Epithelial cell of esophagus (primary cell): ENCODE data around the gene ASPHD1.

Experiments
- DNase-seq: peaks from one replicate; pipeline ENCODE4 v3.0.0; 2010; ENCODE audit warnings: low read depth
- H3K4me3 ChIP-seq: 2 replicates; pipeline ENCODE4 v1.5.1; 2011; ENCODE audit warnings: mild to moderate bottlenecking, low read length, control low read depth
- TF ChIP-seq, protein P1 (sequence below): IDR thresholded peaks from 2 replicates; pipeline ENCODE4 v1.5.1; 2011; ENCODE audit warnings: low read depth, mild to moderate bottlenecking, low read length, control low read depth, inconsistent platforms; ENCODE audit not compliant: insufficient read depth; ENCODE audit errors: missing control alignments

Gene ASPHD1, protein sequence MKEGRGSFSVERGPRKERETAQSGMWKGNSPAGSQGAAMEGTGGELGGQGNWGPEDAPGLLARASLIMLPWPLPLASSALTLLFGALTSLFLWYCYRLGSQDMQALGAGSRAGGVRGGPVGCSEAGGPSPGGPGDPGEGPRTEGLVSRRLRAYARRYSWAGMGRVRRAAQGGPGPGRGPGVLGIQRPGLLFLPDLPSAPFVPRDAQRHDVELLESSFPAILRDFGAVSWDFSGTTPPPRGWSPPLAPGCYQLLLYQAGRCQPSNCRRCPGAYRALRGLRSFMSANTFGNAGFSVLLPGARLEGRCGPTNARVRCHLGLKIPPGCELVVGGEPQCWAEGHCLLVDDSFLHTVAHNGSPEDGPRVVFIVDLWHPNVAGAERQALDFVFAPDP

DNA sequence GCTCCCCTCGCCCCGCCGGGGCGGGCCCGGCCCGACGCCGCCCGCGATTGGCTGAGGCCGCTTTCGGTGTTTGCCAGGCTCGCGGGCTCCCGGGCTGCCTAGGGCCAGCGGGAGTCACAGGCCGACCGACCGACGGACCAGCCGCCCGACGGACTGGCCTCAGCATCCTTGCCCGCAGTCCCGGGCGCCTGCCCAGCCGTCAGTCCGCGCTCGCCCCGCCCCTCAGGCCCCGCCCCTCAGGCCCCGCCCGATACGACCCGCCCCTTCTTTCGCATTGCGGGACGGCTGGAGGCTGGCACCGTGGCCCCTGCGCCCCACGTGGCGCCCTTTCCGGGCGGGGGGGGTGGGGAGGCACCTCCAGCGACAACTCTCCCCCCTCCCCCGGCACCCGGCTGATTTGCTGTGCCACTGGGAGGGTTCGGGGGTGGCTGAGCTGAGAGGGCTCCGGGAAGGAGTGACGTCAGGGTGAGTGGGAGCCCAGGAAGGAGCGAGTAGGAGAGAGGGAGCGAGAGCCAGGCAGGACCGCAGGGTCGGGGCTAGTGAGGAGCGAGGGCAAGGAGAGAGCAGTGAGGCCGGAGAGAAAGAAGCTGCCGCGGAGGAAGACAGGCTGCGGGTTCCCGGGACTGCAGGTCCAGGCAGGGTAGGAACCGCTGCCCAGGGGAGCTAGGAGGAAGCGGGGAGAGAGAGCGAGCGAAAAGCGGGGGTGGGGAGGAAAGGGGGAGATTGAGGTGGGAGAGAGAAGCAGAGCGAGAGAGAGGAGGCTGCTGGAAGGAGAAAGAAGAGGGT, at the start of gene ASPHD1:
Gene ASPHD1, plus strand, starts transcription at position 387 of the 786 bp plus-strand sequence. CDS start 484 bp downstream, outside the sequence.
- TF ChIP-seq, protein P1, sequence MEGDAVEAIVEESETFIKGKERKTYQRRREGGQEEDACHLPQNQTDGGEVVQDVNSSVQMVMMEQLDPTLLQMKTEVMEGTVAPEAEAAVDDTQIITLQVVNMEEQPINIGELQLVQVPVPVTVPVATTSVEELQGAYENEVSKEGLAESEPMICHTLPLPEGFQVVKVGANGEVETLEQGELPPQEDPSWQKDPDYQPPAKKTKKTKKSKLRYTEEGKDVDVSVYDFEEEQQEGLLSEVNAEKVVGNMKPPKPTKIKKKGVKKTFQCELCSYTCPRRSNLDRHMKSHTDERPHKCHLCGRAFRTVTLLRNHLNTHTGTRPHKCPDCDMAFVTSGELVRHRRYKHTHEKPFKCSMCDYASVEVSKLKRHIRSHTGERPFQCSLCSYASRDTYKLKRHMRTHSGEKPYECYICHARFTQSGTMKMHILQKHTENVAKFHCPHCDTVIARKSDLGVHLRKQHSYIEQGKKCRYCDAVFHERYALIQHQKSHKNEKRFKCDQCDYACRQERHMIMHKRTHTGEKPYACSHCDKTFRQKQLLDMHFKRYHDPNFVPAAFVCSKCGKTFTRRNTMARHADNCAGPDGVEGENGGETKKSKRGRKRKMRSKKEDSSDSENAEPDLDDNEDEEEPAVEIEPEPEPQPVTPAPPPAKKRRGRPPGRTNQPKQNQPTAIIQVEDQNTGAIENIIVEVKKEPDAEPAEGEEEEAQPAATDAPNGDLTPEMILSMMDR, result no peak
- peak within 1 kb of the TSS; percentile 68 for H3K4me3 ChIP-seq
- peak; percentile 83 for DNase-seq

DNA sequence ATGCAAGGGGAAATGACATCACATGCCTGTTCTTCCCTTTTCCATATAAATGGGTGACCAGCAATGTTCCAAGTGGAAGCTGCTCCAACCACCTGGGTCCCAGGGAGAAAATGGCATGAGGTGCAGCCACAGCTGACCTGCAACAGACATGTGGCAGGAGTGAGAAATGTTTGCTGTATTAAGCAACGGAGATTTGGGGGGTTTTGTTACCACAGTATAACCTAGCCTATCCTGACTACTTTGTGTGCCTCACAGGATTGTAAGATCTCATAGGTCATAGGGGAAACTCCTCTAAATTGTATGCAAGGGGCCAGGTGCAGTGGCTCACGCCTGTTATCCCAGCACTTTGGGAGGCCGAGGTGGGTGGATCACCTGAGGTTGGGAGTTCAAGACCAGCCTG, 49.3 kb upstream of the ASPHD1 start:
- DNase-seq, result no peak
- TF ChIP-seq, protein P1, result no peak
- H3K4me3 ChIP-seq, result no peak overlapping the region

DNA sequence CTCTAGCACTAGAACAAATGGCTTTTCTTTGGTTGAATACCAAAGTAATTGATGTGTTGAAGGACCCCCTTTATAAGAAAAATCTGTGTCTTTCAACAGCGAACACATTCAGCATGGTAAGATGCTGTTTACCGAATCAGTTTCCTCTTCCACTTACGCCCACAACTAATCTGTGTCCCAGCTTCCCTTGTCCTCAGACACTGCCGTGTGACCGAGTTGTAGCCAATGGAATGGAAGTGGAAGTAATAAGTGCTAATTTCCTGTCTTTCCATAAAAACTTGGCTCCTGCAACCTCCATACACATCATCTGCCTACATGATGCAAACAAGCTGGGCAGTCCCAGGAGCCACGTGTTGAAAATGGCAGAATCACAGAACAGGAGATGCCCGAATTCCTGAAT, 47.6 kb upstream of the ASPHD1 start:
- no peak for DNase-seq

GRCh38 chr16:29854520-29855100, 45.7 kb upstream of the ASPHD1 start:
- TF ChIP-seq, protein P1, result no peak

More for the DNA sequence above, 47.6 kb upstream of the ASPHD1 start:
- no peak overlapping the region for H3K4me3 ChIP-seq
- TF ChIP-seq, protein P1, result no peak

GRCh38 chr16:29857133-29857760, 43.0 kb upstream of the ASPHD1 start:
- no peak for DNase-seq
- H3K4me3 ChIP-seq, result no peak overlapping the region
- TF ChIP-seq, protein P1, result no peak

More at GRCh38 chr16:29854520-29855100, 45.7 kb upstream of the ASPHD1 start:
- H3K4me3 ChIP-seq, result no peak overlapping the region
- no peak for DNase-seq

GRCh38 chr16:29858149-29858849, 42.0 kb upstream of the ASPHD1 start:
- no peak for DNase-seq
- H3K4me3 ChIP-seq, result no peak overlapping the region
- TF ChIP-seq, protein P1, result no peak
